GM19035 (cell line): ENCODE results near the gene ARSI.
A peak's percentile ranks its signal among the peaks of the same experiment; 100 is the strongest.

Experiments used
- ATAC-seq: cut with Tn5 transposase; IDR thresholded peaks from one replicate; pipeline ENCODE4 v1.9.1; 2021; ENCODE audit not compliant: unreplicated experiment

Gene ARSI

GRCh38 chr5:150271296-150271692, 31.4 kb downstream of the ARSI start:
- no peak for ATAC-seq

GRCh38 chr5:150270541-150271295, 32.0 kb downstream of the ARSI start:
- no peak for ATAC-seq

- no peak for ATAC-seq
These were observed 35.8 kb downstream of the ARSI start for GRCh38 chr5:150266871-150267291.

GRCh38 chr5:150265870-150266383, 36.8 kb downstream of the ARSI start:
- ATAC-seq: no peak

GRCh38 chr5:150264667-150265603, 37.8 kb downstream of the ARSI start:
- ATAC-seq: no peak

- ATAC-seq: no peak
These were observed 38.7 kb downstream of the ARSI start for GRCh38 chr5:150263801-150264621.

GRCh38 chr5:150263375-150263775, 39.3 kb downstream of the ARSI start:
- ATAC-seq: no peak

- no peak for ATAC-seq
These were observed 40.2 kb downstream of the ARSI start for GRCh38 chr5:150262502-150262901.

GRCh38 chr5:150261231-150261630, 41.5 kb downstream of the ARSI start:
- ATAC-seq: no peak

- peak; percentile 53 for ATAC-seq
These were observed 44.6 kb downstream of the ARSI start for GRCh38 chr5:150258130-150258529.

- no peak for ATAC-seq
These were observed 45.3 kb downstream of the ARSI start for GRCh38 chr5:150257424-150257823.

GRCh38 chr5:150256410-150257064, 46.2 kb downstream of the ARSI start:
- no peak for ATAC-seq

GRCh38 chr5:150255659-150256409, 46.9 kb downstream of the ARSI start:
- no peak for ATAC-seq

- no peak for ATAC-seq
These were observed 47.9 kb downstream of the ARSI start for GRCh38 chr5:150254774-150255173.

- ATAC-seq: no peak
These were observed 48.3 kb downstream of the ARSI start for GRCh38 chr5:150254363-150254762.

- no peak for ATAC-seq
These were observed 49.1 kb downstream of the ARSI start for GRCh38 chr5:150253416-150254208.

- ATAC-seq: no peak
These were observed 50.2 kb downstream of the ARSI start for GRCh38 chr5:150252489-150252888.

GRCh38 chr5:150251504-150251903, 51.2 kb downstream of the ARSI start:
- no peak for ATAC-seq

GRCh38 chr5:150249744-150250143, 53.0 kb downstream of the ARSI start:
- ATAC-seq: no peak
